H9 (cell line): Measurements from ENCODE around the gene IQCM. TPM values are rescaled to one million over a fixed set of nuclear protein-coding genes. Genes with fewer than 3 reads are reported as not detected.

Experiments
- DNase-seq: peaks from one replicate; pipeline ENCODE4 v3.0.0-alpha.2; 2017
- H2AFZ ChIP-seq: one replicate; pipeline ENCODE4 v1.6.1; 2013; ENCODE audit warnings: mild to moderate bottlenecking, low read length, control low read depth, moderate library complexity
- H2AK5ac ChIP-seq: 2 replicates; pipeline ENCODE4 v1.6.1; 2013; ENCODE audit warnings: low read length, control low read depth, mixed read lengths; ENCODE audit not compliant: insufficient read length
- H2BK120ac ChIP-seq: one replicate; pipeline ENCODE4 v1.6.1; 2013; ENCODE audit warnings: low read depth, mild to moderate bottlenecking, low read length, control low read depth, inconsistent platforms; ENCODE audit not compliant: poor library complexity, severe bottlenecking
- H2BK12ac ChIP-seq: 2 replicates; pipeline ENCODE4 v1.6.1; 2013; ENCODE audit warnings: low read length, control low read depth, mixed read lengths, low read depth; ENCODE audit not compliant: insufficient read length
- H2BK15ac ChIP-seq: 2 replicates; pipeline ENCODE4 v1.6.1; 2013; ENCODE audit warnings: low read depth, low read length, control low read depth
- H2BK20ac ChIP-seq: one replicate; pipeline ENCODE4 v1.6.1; 2013; ENCODE audit warnings: low read depth, mild to moderate bottlenecking, low read length, control low read depth, inconsistent platforms; ENCODE audit not compliant: poor library complexity, severe bottlenecking
- H2BK5ac ChIP-seq: 2 replicates; pipeline ENCODE4 v1.6.1; 2013; ENCODE audit warnings: low read length, control low read depth, mixed read lengths; ENCODE audit not compliant: insufficient read length
- H3K14ac ChIP-seq: 2 replicates; pipeline ENCODE4 v1.6.1; 2013; ENCODE audit warnings: low read length, control low read depth; ENCODE audit not compliant: insufficient read depth
- H3K18ac ChIP-seq: 2 replicates; pipeline ENCODE4 v1.6.1; 2013; ENCODE audit warnings: low read depth, mild to moderate bottlenecking, mixed read lengths, low read length, control low read depth; ENCODE audit not compliant: insufficient read length
- H3K23ac ChIP-seq: 2 replicates; pipeline ENCODE4 v1.6.1; 2013; ENCODE audit warnings: low read length, control low read depth, mixed read lengths, low read depth; ENCODE audit not compliant: insufficient read length
- H3K23me2 ChIP-seq: 2 replicates; pipeline ENCODE4 v1.6.1; 2013; ENCODE audit warnings: low read depth, mild to moderate bottlenecking, mixed read lengths, low read length, control low read depth; ENCODE audit not compliant: insufficient read length, poor library complexity, severe bottlenecking
- H3K27ac ChIP-seq: 2 replicates; pipeline ENCODE4 v1.5.1; 2013; ENCODE audit warnings: low read length, control low read depth, mixed read lengths, low read depth; ENCODE audit not compliant: insufficient read length
- H3K27me3 ChIP-seq: 2 replicates; pipeline ENCODE4 v1.6.1; 2013; ENCODE audit warnings: low read length, control low read depth, inconsistent platforms; ENCODE audit not compliant: insufficient read depth
- H3K4ac ChIP-seq: 2 replicates; pipeline ENCODE4 v1.6.1; 2013; ENCODE audit warnings: low read depth, mild to moderate bottlenecking, control low read depth, inconsistent platforms, low read length, moderate library complexity
- H3K4me1 ChIP-seq: 2 replicates; pipeline ENCODE4 v1.6.1; 2013; ENCODE audit warnings: low read length, control low read depth, inconsistent platforms; ENCODE audit not compliant: insufficient read depth
- H3K4me2 ChIP-seq: 2 replicates; pipeline ENCODE4 v1.6.1; 2013; ENCODE audit warnings: low read length, control low read depth, mixed read lengths; ENCODE audit not compliant: insufficient read length, insufficient read depth
- H3K56ac ChIP-seq: 2 replicates; pipeline ENCODE4 v1.6.1; 2013; ENCODE audit warnings: low read depth, mild to moderate bottlenecking, mixed read lengths, low read length, control low read depth; ENCODE audit not compliant: insufficient read length
- H3K79me1 ChIP-seq: 2 replicates; pipeline ENCODE4 v1.6.1; 2013; ENCODE audit warnings: low read depth, mild to moderate bottlenecking, moderate library complexity, low read length, control low read depth, inconsistent platforms; ENCODE audit not compliant: insufficient read depth, poor library complexity, severe bottlenecking
- H3K79me2 ChIP-seq: 2 replicates; pipeline ENCODE4 v1.6.1; 2013; ENCODE audit warnings: low read length, control low read depth, inconsistent platforms; ENCODE audit not compliant: insufficient read depth
- H3K9ac ChIP-seq: 2 replicates; pipeline ENCODE4 v1.6.1; 2013; ENCODE audit warnings: low read length, control low read depth, mixed read lengths; ENCODE audit not compliant: insufficient read length; ENCODE audit errors: extremely low read depth
- H3K9me3 ChIP-seq: one replicate; pipeline ENCODE4 v1.6.1; 2013; ENCODE audit warnings: low read depth, low read length, inconsistent platforms; ENCODE audit not compliant: control insufficient read depth
- H3T11ph ChIP-seq: one replicate; pipeline ENCODE4 v1.6.1; 2013; ENCODE audit warnings: mild to moderate bottlenecking, low read length, control low read depth, inconsistent platforms
- H4K20me1 ChIP-seq: one replicate; pipeline ENCODE4 v1.6.1; 2013; ENCODE audit not compliant: control insufficient read depth, insufficient read length, insufficient read depth
- H4K5ac ChIP-seq: 2 replicates; pipeline ENCODE4 v1.6.1; 2013; ENCODE audit warnings: low read depth, mild to moderate bottlenecking, mixed read lengths, low read length, control low read depth; ENCODE audit not compliant: insufficient read length
- H4K8ac ChIP-seq: replicated peaks from 2 replicates; pipeline ENCODE4 v1.6.1; 2013; ENCODE audit warnings: low read length, control low read depth, mixed read lengths, low read depth; ENCODE audit not compliant: insufficient read length
- H4K91ac ChIP-seq: 2 replicates; pipeline ENCODE4 v1.6.1; 2013; ENCODE audit warnings: low read depth, mild to moderate bottlenecking, moderate library complexity, mixed read lengths, low read length, control low read depth; ENCODE audit not compliant: insufficient read length
- H3K27ac Mint-ChIP-seq, 3 experiments: 2 replicates in 2 of 3; 3 replicates in 1 of 3; pipeline ENCODE4 v1.8.0; 2020 to 2021; ENCODE audit warnings: mixed read lengths in 3 of 3, mild to moderate bottlenecking in 1 of 3, moderate library complexity in 1 of 3
- H3K27me3 Mint-ChIP-seq: 2 replicates; pipeline ENCODE4 v1.8.0; 2021; ENCODE audit warnings: low read depth, mild to moderate bottlenecking, moderate library complexity, mixed read lengths
- H3K36me3 Mint-ChIP-seq, 3 experiments: 2 replicates in 2 of 3; 3 replicates in 1 of 3; pipeline ENCODE4 v1.8.0; 2020 to 2021; ENCODE audit warnings: low read depth in 3 of 3, mixed read lengths in 3 of 3; ENCODE audit not compliant: insufficient read depth in 1 of 3
- H3K4me1 Mint-ChIP-seq, 2 experiments: 2 replicates each; pipeline ENCODE4 v1.8.0; 2020; ENCODE audit warnings: mixed read lengths in 2 of 2
- H3K4me3 Mint-ChIP-seq, 2 experiments: 2 replicates in 1 of 2; 3 replicates in 1 of 2; pipeline ENCODE4 v1.8.0; 2020 to 2021; ENCODE audit warnings: mild to moderate bottlenecking in 2 of 2, mixed read lengths in 2 of 2, moderate library complexity in 1 of 2
- H3K9me3 Mint-ChIP-seq, 2 experiments: 2 replicates in 1 of 2; 3 replicates in 1 of 2; pipeline ENCODE4 v1.8.0; 2020; ENCODE audit warnings: mild to moderate bottlenecking in 2 of 2, mixed read lengths in 2 of 2, moderate library complexity in 1 of 2
- CTCF ChIP-seq: fragments of 200-600 bp; sonication (generic); conservative IDR thresholded peaks from 3 replicates; pipeline ENCODE4 v1.8.0; 2021; ENCODE audit warnings: antibody characterized with exemption, mild to moderate bottlenecking
- total RNA-seq: library from RNA; stranded (reverse); gene quantifications from 2 replicates; pipeline ENCODE4 v1.2.1, GENCODE V29; 2021

The IQCM gene
- total RNA-seq, 1 experiment from 2014 or later, result 0.15 TPM

DNA sequence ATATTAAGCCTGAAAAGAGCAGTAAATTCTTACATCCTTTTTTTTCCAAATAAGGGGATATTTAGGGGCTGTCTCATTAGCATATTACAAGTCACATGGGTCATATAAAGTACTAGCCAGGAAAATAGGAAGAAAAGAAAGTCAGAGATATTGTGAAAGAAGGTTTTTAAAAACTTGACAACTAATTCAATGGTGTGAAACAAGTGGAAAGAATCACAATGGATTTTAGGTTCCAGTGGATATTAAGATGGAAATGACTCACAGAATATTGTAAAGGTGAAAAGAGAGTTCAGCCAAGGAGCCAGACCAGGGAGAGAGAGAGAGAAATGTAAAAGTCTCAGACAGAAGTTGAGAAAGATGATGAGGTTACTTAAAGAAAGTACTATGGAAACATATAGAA lies 297.2 kb downstream of the IQCM start:
- Mint-ChIP-seq H3K36me3 (no peaks in the 10 kb centered on the region), H3K27me3 (no peaks in the 10 kb centered on the region), H3K9me3 (peaks cover 0 to 2% of the 10 kb centered on the region in 2 experiments; a peak in 2 of 5 replicates), H3K4me1 (peaks cover 5 to 8% of the 10 kb centered on the region in 2 experiments), H3K4me3 (no peak overlapping the region), H3K27ac (peak overlapping the region in 2 of 3 experiments; percentile 1 to 29; a peak in 2 of 7 replicates)
- Histone ChIP-seq H3K4me1 (peaks cover 3% of the 10 kb centered on the region; the same call in 1 of the 2 replicates), H3K4ac (no peak overlapping the region), H3K56ac (no peak overlapping the region), H3K79me2 (no peaks in the 10 kb centered on the region), H3K27me3 (no peaks in the 10 kb centered on the region), H2BK120ac (no peak overlapping the region), H2BK20ac (no peak overlapping the region), H4K20me1 (no peaks in the 10 kb centered on the region), H2BK12ac (no peak overlapping the region), H3K23ac (no peak overlapping the region), H3K23me2 (no peaks in the 10 kb centered on the region), H2BK15ac (no peak overlapping the region), H3K9ac (no peak overlapping the region), H4K5ac (no peak overlapping the region), H3K14ac (no peak overlapping the region), H3T11ph (no peak overlapping the region), H2AK5ac (no peak overlapping the region), H3K27ac (no peak overlapping the region), H4K8ac (no peak overlapping the region), H3K4me2 (no peak overlapping the region), H2BK5ac (no peak overlapping the region), H3K9me3 (no peaks in the 10 kb centered on the region), H4K91ac (no peak overlapping the region), H3K18ac (no peak overlapping the region), H3K79me1 (no peaks in the 10 kb centered on the region), H2AFZ (no peak overlapping the region)
- DNase-seq, result no peak
- TF ChIP-seq CTCF, result no peak
